HG03175 (cell line): Measurements from ENCODE around the gene OR3A2.
"Not testable (repeated sequence)": the region's sequence is repeated elsewhere in the genome, so short reads cannot be mapped to it uniquely, and the experiment has no call there.

Experiments used
- ATAC-seq: cut with Tn5 transposase; IDR thresholded peaks from one replicate; pipeline ENCODE4 v1.9.1; 2021; ENCODE audit warnings: mild to moderate bottlenecking, moderate library complexity; ENCODE audit not compliant: unreplicated experiment

Gene OR3A2

GRCh38 chr17:3295632-3296031 lies 90.5 kb downstream of the OR3A2 start:
- ATAC-seq, result no peak

- not testable (repeated sequence) for ATAC-seq
Measured at GRCh38 chr17:3293548-3293947, 92.6 kb downstream of the OR3A2 start.

- ATAC-seq, result no peak
Measured at GRCh38 chr17:3282901-3283300, 103.2 kb downstream of the OR3A2 start.

GRCh38 chr17:3276126-3276525 lies 110.0 kb downstream of the OR3A2 start:
- ATAC-seq, result no peak

GRCh38 chr17:3271072-3271848 lies 114.8 kb downstream of the OR3A2 start:
- ATAC-seq, result no peak

- no peak for ATAC-seq
Measured at GRCh38 chr17:3260600-3260999, 125.5 kb downstream of the OR3A2 start.

- ATAC-seq, result no peak
Measured at GRCh38 chr17:3260163-3260562, 125.9 kb downstream of the OR3A2 start.

GRCh38 chr17:3256575-3256974 lies 129.5 kb downstream of the OR3A2 start:
- no peak for ATAC-seq

GRCh38 chr17:3249013-3249412 lies 137.1 kb downstream of the OR3A2 start:
- not testable (repeated sequence) for ATAC-seq

- ATAC-seq, result not testable (repeated sequence)
Measured at GRCh38 chr17:3244841-3245240, 141.3 kb downstream of the OR3A2 start.

GRCh38 chr17:3241044-3241443 lies 145.1 kb downstream of the OR3A2 start:
- not testable (repeated sequence) for ATAC-seq

GRCh38 chr17:3238685-3239084 lies 147.4 kb downstream of the OR3A2 start:
- ATAC-seq, result not testable (repeated sequence)

- not testable (repeated sequence) for ATAC-seq
Measured at GRCh38 chr17:3232300-3232699, 153.8 kb downstream of the OR3A2 start.
